GM19372 (cell line): Measurements from ENCODE around the gene TTC28.

Experiments used
- ATAC-seq: cut with Tn5 transposase; IDR thresholded peaks from one replicate; pipeline ENCODE4 v1.9.1; 2021; ENCODE audit warnings: mild to moderate bottlenecking, low read depth, moderate library complexity; ENCODE audit not compliant: unreplicated experiment

The TTC28 gene

GRCh38 chr22:28329186-28330073 lies 350.2 kb downstream of the TTC28 start:
- no peak for ATAC-seq

GRCh38 chr22:28328756-28329155 lies 350.9 kb downstream of the TTC28 start:
- ATAC-seq = no peak

GRCh38 chr22:28316014-28316413 lies 363.6 kb downstream of the TTC28 start:
- no peak for ATAC-seq

GRCh38 chr22:28314959-28315358 lies 364.7 kb downstream of the TTC28 start:
- ATAC-seq = no peak

- no peak for ATAC-seq
Observed at GRCh38 chr22:28310299-28310698, 369.3 kb downstream of the TTC28 start.

- no peak for ATAC-seq
Observed at GRCh38 chr22:28299753-28300152, 379.9 kb downstream of the TTC28 start.

- ATAC-seq = no peak
Observed at GRCh38 chr22:28299309-28299708, 380.3 kb downstream of the TTC28 start.

- no peak for ATAC-seq
Observed at GRCh38 chr22:28297504-28297903, 382.1 kb downstream of the TTC28 start.

- ATAC-seq = no peak
Observed at GRCh38 chr22:28296452-28296851, 383.2 kb downstream of the TTC28 start.

- ATAC-seq = no peak
Observed at GRCh38 chr22:28283068-28283654, 396.5 kb downstream of the TTC28 start.

- ATAC-seq = no peak
Observed at GRCh38 chr22:28282405-28283067, 397.1 kb downstream of the TTC28 start.

- no peak for ATAC-seq
Observed at GRCh38 chr22:28279888-28280287, 399.8 kb downstream of the TTC28 start.

GRCh38 chr22:28269277-28269676 lies 410.4 kb downstream of the TTC28 start:
- no peak for ATAC-seq

- ATAC-seq = no peak
Observed at GRCh38 chr22:28268850-28269249, 410.8 kb downstream of the TTC28 start.

- no peak for ATAC-seq
Observed at GRCh38 chr22:28268171-28268570, 411.5 kb downstream of the TTC28 start.

GRCh38 chr22:28260619-28261018 lies 419.0 kb downstream of the TTC28 start:
- ATAC-seq = no peak

- ATAC-seq = no peak
Observed at GRCh38 chr22:28259774-28260312, 419.8 kb downstream of the TTC28 start.

- no peak for ATAC-seq
Observed at GRCh38 chr22:28254396-28254795, 425.2 kb downstream of the TTC28 start.

- ATAC-seq = no peak
Observed at GRCh38 chr22:28252539-28252938, 427.1 kb downstream of the TTC28 start.

GRCh38 chr22:28250036-28250695 lies 429.5 kb downstream of the TTC28 start:
- ATAC-seq = no peak

GRCh38 chr22:28249402-28249801 lies 430.2 kb downstream of the TTC28 start:
- no peak for ATAC-seq
